Pons (tissue), 1 donor: Measurements from ENCODE around the gene POLR1B.
A peak's percentile ranks its signal among the peaks of the same experiment; 100 is the strongest.
"Not testable (repeated sequence)": the region's sequence is repeated elsewhere in the genome, so short reads cannot be mapped to it uniquely, and the experiment has no call there.

Experiments
- DNase-seq: peaks from one replicate; pipeline ENCODE4 v3.0.0-alpha.2; 2016; ENCODE audit warnings: low spot score

Gene POLR1B

GRCh38 chr2:112541315-112542122 lies 746 bp upstream of the POLR1B start:
- no peak for DNase-seq

GRCh38 chr2:112542984-112543661 lies 858 bp downstream of the POLR1B start:
- DNase-seq, result peak; percentile 17

GRCh38 chr2:112547333-112547732 lies 5.1 kb downstream of the POLR1B start:
- no peak for DNase-seq

GRCh38 chr2:112548980-112549379 lies 6.7 kb downstream of the POLR1B start:
- DNase-seq, result no peak

- no peak for DNase-seq
Measured at GRCh38 chr2:112566104-112566503, 23.8 kb downstream of the POLR1B start.

GRCh38 chr2:112566508-112566907 lies 24.2 kb downstream of the POLR1B start:
- not testable (repeated sequence) for DNase-seq

GRCh38 chr2:112572005-112572404 lies 29.7 kb downstream of the POLR1B start:
- DNase-seq, result no peak

DNA sequence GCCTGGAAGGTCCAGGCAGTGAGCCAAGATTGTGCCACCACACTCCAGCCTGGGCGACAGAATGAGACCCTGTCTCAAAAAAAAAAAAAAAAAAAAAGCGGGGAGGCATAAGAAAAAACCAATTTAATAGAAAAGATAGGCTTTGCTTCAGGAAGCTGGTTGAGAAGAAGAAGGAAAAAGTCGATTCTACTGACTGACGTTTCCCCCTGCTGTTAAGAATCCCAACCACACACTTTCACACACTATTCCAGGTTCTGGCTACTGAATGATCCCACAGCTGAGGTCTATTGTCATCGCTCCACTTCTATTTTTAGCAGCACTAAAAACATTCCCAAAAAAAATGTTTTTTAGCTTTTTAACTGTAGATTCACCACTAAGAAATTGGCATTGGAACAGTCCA lies 35.5 kb downstream of the POLR1B start:
- no peak for DNase-seq

- no peak for DNase-seq
Measured at GRCh38 chr2:112579241-112579640, 37.0 kb downstream of the POLR1B start.

GRCh38 chr2:112580084-112580483 lies 37.8 kb downstream of the POLR1B start:
- DNase-seq, result no peak

DNA sequence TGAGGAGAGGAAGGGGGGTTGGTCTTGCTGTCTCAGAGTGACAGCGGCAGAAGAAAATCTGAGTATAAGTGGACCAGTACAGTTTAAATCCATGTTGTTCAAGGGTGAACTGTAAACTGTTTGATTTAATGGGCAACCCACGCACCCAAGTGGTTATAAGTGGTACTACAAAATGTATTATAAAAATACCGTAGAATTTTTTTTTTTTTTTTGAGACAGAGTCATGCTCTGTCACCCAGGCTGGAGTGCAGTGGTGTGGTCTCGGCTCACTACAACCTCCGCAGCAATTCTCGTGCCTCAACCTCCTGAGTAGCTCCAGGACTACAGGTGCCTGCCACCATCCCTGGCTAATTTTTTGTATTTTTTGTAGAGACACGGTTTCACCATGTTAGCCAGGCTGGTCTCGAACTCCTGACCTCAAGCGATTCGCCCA lies 40.1 kb downstream of the POLR1B start:
- DNase-seq, result peak; percentile 72

- DNase-seq, result peak; percentile 73
Measured at GRCh38 chr2:112583497-112584133, 41.4 kb downstream of the POLR1B start.

DNA sequence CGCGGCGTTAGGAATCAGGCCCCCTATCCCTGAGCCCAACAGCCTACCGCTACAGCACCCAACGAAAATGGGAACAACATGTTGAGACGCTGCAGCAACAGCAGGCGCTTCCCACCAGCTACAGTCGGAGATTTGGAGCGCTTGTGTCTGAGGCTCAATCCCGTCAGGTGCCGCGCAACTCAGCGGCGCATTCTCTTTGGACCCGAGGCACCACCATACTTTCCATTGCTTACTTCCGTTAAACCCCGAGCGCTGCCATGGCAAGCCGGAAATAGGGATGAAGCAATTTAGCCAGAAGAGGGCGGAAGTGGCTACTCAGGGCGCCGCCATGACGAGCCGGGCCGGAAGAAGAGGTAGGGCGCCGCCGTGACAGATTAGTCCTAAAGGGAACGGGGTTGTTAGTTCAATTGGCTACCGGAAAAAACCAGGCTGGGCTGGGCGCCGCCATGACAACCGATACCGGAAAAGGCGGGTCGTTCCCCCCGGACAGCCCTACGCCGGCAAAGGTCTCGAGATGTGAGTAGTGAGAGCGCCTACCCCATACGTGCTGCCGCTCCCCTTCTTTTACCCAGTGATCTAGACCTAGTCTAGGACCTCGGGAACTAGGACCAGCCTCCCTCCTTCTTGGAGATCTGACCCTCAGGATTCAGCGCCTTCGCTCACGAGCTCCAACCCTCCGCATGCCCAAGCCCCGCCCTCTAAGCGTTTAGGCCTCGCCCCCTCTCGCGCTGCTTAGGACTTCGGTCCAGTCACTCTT lies 42.0 kb downstream of the POLR1B start, which contains the start of gene CHCHD5:
CHCHD5 (plus strand) TSS at position 476 of the 757 bp plus-strand sequence; CDS start at position 515, 39 bp downstream.
- peak; percentile 98 for DNase-seq

GRCh38 chr2:112584891-112585250 lies 42.6 kb downstream of the POLR1B start:
- DNase-seq, result no peak

- DNase-seq, result no peak
Measured at GRCh38 chr2:112585400-112585799, 43.1 kb downstream of the POLR1B start.

- no peak for DNase-seq
Measured at GRCh38 chr2:112585873-112586464, 43.7 kb downstream of the POLR1B start.

DNA sequence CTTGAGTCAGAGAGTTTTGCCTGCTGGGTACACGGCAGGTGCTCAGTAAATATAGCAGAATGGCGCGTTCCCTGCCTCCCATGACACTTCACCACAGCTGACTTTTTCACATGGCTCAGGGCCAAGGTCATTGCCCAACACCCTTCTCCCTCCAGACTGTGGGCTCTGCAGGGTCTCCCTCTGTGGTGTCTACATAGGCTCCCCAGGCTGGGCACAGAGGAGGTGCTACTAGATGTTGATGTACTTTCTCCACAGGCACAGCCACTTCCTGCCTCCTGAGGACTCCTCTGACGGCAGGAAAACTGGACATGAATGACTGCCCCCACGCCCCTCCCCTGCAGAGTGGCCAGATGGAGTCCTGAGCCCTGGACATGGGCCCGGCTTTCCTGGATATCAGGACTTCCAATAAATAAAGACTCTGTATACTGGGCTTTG lies 46.4 kb downstream of the POLR1B start:
- peak; percentile 3 for DNase-seq

DNA sequence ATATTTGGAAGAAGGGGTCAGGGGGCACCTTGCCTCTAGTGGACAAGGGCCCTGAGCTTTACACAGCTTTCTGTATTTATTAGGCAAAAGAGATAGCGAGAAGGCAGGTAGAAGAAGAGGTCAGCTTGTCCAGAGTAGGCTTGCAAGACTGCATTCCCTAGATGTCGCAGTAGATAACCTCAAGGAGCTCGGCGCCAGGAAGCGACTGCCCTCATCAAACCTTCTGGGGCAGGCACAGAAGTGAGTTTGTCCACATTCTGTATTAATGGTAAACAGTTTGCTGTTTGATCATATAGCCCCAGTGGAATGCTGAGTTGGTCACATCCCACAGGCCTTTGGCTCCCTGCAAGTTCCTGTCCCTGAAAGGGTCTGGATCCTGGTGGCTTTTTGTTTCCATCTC lies 49.1 kb downstream of the POLR1B start:
- DNase-seq, result no peak

DNA sequence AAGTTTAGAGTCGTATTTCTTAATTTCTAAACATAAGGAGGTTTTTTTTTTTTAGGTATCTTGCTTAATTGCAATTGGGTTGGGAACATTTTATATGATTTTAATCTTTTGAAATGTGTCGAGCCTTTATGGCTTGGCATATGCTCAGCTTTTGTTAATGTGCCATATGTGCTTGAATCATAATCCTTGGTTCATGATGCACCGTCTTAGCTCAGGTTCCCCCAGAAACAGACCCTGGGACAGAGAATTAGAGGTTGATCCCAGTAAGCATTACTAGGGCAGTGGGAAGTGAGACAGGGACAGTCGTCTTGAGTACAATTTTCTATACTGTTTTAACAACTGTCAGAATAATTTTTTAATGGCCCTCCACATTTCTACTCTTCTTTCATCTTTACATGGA lies 51.5 kb downstream of the POLR1B start:
- no peak for DNase-seq

DNA sequence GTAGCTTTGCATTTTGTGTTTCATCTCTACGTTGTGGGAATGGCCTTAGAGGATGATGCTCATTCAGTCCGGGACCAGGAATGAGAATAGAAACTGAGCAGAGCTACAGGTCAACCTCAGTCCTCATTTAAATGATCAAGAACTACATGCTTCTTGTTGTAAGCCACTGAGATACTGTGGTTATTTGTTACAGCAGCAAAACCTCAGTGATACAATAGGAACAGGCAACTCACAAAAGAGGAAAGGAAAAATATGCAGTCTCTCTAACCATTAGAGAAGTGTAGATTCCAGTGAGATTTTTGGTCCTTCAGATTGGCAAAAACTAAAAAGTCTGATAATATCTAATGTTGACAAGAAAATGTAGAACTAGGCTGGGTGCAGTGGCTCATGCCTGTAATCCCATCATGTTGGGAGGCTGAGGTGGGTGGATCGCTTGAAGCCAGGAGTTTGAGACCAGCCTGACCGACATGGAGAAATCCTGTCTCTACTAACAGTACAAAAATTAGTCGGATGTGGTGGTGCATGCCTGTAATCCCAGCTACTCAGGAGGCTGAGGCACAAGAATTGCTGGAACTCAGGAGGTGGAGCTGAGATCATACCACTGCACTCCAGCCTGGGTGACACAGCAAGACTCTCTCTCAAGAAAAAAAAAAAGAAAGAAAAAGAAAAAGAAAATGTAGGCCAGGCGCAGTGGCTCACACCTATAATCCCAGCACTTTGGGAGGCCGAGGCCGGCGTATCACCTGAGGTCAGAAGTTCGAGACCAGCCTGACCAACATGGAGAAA lies 55.5 kb downstream of the POLR1B start:
- no peak for DNase-seq

- DNase-seq, result no peak
Measured at GRCh38 chr2:112600634-112601033, 58.4 kb downstream of the POLR1B start.
